NCI-H1694 (cell line): ENCODE measurements around the gene NTN5.
"Not testable (repeated sequence)": the region's sequence is repeated elsewhere in the genome, so short reads cannot be mapped to it uniquely, and the experiment has no call there.

Experiments used
- DNase-seq: peaks from one replicate; lab custom pipeline; 2025; lab: John Stamatoyannopoulos, UW

The NTN5 gene

DNA sequence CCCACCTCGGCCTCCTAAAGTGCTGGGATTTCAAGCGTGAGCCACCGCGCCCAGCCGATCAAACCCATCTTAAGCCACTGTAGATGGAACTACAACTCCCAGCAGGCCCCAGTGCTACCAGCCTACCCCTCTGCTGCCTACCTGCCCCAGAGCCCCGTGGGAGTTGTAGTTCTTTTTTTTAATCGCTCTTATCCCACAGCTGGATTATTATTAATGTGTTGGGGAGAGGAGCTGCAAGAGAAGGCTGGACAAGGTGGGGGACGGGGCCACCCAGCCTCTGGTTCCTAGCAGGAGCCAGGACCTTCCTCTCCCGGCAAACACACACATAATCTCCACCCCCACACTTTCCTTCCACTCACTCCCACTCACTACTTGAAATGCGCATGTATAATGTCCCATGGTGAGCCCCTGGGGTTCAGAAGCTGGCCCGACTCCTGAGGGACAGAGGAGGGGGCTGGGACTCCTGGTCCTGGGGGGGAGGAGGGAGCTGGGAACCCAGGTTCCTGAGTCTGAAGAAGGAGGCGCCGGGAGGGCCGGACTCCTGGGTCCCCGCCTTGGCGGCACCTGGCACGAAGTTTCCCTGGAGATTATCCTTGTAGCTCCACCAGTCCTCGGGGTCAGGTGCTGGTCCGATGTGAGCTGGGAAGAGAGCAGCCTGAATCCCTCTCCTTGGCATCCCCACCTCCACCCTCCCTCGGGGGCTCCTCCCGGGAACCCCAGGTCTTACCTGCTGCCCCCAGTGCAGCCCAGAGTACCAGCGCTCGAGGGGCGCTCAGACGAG lies 27.8 kb downstream of the NTN5 start:
- peak; percentile 85 for DNase-seq

DNA sequence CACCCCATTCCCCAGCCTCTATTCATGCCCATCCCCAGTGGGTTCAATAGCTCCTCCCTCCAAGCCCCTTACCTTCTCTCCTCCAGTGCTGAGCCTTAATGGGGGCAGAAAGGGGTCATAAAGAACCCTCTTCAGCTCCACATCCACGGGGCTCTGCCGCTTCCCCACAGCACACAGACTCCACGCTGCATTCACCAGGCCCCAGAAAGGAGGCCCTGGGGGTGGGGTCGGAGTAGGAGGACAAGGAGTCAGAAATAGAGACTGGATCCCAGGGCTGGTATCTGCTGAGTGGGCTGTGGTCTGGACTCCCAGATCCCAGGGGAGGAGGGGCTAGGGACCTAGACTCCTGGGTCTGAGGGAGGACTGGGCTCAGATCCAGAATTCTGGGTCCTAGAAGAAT lies 28.5 kb downstream of the NTN5 start:
- no peak for DNase-seq

DNA sequence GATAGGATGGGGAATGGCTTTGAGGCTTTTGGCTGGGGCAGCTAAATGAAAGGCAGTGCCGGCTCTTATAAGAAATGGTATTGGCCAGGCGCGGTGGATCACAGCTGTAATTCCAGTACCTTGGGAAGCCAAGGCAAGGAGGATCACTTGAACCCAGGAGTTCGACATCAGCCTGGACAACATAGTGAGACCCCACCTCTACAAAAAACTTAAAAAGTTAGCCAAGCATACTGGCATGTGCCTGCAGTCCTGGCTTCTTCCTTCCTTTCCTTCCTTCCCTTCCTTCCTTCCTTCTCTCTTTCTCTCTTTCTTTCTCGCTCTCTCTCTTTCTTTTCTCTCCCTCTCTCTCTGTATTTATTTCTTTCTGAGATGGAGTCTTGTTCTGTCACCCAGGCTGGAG lies 30.0 kb downstream of the NTN5 start:
- no peak for DNase-seq

- no peak for DNase-seq
Measured at GRCh38 chr19:48641850-48642249, 31.0 kb downstream of the NTN5 start.

DNA sequence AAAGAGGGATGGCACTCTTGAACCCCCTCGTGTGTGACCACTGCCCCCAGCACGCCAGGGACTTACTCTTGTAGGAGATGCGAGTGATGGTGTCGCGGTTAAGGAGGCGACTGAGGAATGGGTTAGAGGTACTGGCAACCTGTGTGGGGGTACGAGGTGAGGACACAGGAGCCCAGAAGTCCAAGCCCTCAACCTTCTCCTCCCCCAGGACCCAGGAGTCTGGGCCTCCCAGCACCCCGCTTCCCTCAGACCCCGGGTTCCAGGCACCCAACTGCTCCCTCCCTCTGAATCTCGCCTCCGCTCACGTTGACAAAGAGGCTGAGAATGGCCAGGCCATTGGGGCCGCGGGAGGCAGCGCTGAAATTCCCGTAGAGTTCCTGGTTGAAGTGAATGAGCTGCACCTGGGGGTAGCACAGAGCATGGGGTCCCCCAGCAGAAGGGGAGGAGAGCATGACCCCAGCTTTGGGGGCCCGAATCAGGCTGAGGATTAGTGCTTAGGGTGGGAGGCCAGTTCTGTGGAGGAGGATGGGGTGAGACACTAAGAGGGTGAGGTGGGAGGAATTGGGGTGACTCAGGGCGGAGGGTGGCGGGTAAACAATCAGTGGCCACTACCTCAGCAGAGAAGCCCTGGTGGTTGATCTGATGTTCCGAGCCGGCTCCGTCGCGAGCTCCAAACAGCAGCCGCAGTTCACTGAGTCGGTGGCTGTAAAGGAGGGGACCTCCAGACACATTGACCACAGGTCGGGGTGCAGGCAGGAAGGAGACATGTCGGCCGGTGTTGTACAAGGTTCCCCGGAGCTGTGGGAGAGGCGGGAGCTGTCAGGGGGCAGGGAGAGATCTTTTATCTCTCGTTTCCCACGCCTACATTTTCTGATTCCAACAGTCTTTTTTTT lies 33.1 kb downstream of the NTN5 start:
- no peak for DNase-seq

DNA sequence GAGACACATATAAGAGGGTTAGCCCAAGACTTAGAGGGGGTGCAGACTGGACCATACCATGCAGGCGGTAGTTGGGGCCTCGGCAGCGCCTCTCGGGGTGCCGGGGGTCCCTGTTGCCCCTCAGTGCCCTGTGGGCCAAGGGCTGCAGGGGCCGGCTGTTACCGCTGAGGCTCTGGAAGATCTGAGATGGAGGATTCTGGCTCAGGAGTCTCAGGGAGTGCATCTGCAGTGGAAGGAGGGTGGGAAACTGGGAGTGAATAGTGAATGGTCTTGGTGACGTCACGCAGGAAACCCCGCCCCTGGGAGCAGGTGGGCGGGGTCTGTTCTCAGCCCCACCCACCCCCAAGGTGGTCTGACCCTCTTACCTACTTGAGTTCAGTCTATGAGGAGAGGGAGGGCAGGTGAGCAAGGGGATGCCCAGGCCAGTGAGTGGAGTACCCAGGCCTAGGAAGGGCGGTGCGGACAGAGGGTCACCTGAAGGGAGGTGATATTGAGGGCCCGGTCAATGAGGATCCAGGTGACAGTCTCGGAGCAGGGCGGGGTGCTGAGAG lies 33.9 kb downstream of the NTN5 start:
- no peak for DNase-seq

- DNase-seq: peak; percentile 90
Measured at GRCh38 chr19:48637948-48638830, 34.6 kb downstream of the NTN5 start.

- DNase-seq: peak; percentile 97
Measured at GRCh38 chr19:48637449-48637947, 35.3 kb downstream of the NTN5 start.

- no peak for DNase-seq
Measured at GRCh38 chr19:48636859-48637448, 35.9 kb downstream of the NTN5 start, which contains the start of gene DBP. Gene DBP (minus strand): TSS chr19:48637379. CDS start chr19:48636994, 385 bp downstream.

DNA sequence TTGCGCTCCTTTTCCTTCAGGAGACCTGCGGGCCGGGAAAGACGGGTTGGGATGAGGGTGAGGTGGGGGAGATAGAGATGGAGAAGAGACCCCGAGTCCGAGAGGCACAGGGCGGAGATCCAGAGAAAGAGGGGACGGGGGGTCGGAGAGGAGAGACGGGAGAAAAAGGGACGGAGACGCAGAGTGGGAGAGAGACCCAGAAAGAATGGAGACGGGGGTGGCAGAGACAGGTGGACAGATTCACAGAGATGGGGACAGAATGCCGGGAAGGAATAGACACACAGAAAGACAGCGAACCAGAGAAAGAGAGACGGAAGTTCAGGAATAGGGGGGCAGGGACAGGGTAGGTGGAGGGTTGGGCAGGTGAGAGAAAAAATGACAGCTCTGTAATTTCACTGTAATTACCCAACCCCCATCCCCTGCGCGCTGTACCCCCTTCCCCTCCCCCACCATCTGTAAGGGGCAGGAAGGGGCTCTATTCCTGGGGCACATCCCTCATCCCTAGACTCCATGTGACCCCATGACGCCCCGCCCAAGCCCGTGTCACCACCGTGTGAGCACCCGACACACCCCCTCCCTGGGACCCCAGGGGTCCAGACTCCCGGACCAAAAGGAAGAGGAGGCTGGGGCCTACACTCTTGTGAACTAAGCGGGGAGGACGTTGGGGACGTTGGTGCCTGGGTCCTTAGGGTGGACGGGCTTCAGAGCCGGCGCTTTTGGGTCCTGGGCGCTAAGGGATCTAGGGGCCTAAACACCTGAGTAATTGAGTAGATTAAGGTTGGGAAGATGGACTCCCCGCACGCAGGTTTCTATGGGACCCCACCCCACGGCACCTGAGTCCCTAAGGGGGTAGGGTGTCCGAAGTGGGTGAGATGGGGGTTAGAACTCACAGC lies 36.6 kb downstream of the NTN5 start:
- DNase-seq: peak; percentile 31

- DNase-seq: no peak
Measured at GRCh38 chr19:48635263-48635965, 37.4 kb downstream of the NTN5 start.

- peak; percentile 97 for DNase-seq
Measured at GRCh38 chr19:48634424-48635262, 38.2 kb downstream of the NTN5 start.

- no peak for DNase-seq
Measured at GRCh38 chr19:48634036-48634342, 38.8 kb downstream of the NTN5 start.

DNA sequence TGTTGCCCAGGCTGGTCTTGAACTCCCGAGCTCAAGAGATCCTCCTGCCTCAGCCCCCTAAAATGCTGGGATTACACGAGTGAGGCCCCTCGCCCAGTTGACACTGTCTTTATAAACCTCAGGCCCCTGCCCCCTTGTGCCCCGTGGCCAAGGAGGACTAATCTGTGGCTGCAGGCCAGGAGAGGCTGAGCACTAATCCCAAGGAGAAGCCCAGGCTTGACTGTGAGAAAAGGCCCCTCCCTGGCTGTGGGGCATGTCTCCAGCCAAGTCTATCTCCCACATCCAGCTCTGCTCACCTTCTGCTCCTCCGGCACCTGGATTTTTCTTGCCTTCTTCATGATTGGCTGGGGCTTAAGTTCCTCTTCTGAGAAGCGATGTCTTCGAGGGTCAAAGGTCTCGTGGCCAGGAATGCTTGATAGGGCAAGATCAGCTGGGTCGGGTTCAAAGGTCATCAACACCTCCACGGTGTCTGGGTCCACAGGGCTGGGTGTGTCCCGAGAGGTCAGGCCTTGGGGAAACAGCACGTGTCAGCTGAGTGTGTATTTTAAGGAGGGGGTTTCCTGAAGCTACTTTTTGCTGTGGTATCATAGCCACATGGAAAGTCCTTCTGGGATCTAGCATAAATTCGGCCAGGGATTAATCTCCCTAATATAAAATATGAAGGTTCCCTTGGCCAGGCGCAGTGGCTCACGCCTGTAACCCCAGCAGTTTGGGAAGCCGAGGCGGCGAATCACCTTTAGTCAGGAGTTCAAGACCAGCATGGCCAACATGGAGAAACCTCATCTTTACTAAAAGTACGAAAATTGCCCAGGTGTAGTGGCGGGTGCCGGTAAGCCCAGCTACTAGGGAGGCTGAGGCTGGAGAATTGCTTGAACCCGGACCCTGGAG lies 39.4 kb downstream of the NTN5 start:
- no peak for DNase-seq

DNA sequence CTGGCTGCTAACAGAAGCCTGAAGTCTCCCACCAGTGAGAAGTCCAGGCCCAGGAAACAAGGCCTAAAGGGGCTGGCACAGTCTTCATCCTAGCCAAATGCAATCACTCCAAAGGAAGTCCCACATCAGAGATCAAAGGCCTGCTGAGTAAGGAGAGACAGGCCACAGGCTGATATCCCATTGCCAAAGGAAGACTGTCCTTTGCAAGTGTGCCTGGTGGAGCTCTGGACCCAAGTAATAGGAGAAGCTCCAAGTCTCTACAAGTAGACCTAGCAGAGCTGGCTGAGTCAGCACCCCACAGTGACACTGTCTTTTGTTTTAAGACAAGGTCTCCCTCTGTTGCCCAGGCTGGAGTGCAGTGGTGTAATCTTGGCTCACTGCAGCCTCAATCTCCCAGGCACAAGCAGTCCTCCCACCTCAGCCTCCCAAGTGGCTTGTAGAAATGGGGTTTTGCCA lies 40.1 kb downstream of the NTN5 start:
- DNase-seq: no peak

GRCh38 chr19:48632286-48632685 lies 40.5 kb downstream of the NTN5 start:
- not testable (repeated sequence) for DNase-seq

GRCh38 chr19:48631225-48631624 lies 41.6 kb downstream of the NTN5 start:
- no peak for DNase-seq
